Adipose tissue (tissue), 3 donors: ENCODE data around the gene CHN2. TPM values are rescaled to one million over a fixed set of nuclear protein-coding genes. Genes with fewer than 3 reads are reported as not detected.

Experiments used
- H3K27ac ChIP-seq: one replicate; pipeline ENCODE4 v1.5.1; 2013; ENCODE audit warnings: low read depth, low read length
- WGBS, 3 donors: extraction: QIAGEN DNeasy Blood & Tissue Kit; methylation state at CpG; one replicate each; pipeline ENCODE4 v1.1.7; 2013; 5-methylcytosine and 5-hydroxymethylcytosine counted together
- polyA plus RNA-seq, 3 donors: library from polyadenylated mRNA; stranded (reverse); fragments of 200-250 nt; gene quantifications; one replicate each; pipeline ENCODE4 v1.2.3, GENCODE V29; 2013
- donor health status: healthy with polysubstance abuse.
- donor health status: Bipolar disorder and iron deficiency.
- donor health status: healthy.

CHN2 gene
- polyA plus RNA-seq, 3 donors = 1.7 to 8.9 (median 7.8) TPM

DNA sequence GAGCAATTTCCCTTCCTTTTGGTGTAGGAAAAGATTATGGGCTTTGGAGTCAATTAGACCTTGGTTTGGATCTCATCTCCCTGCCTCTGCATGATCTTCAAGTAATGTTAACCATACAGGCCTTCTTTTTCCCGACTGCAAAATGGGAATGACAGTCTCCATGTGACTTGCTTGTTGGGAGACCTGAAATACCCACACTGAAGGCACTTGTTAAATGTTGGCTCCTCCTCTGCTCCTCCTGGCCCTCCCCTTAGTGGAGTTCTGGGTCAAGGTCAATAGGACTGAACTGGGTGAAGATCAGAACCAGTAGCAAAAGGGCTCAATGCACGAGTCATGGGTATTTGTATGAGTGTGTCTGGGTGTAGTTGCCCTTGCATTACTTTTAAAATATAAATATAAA is 189.7 kb downstream of the CHN2 start:
- H3K27ac ChIP-seq = no peak overlapping the region
- 71 to 95% (median 94%) methylated on average over 2 of the region's 2 CpGs for WGBS, 3 donors

DNA sequence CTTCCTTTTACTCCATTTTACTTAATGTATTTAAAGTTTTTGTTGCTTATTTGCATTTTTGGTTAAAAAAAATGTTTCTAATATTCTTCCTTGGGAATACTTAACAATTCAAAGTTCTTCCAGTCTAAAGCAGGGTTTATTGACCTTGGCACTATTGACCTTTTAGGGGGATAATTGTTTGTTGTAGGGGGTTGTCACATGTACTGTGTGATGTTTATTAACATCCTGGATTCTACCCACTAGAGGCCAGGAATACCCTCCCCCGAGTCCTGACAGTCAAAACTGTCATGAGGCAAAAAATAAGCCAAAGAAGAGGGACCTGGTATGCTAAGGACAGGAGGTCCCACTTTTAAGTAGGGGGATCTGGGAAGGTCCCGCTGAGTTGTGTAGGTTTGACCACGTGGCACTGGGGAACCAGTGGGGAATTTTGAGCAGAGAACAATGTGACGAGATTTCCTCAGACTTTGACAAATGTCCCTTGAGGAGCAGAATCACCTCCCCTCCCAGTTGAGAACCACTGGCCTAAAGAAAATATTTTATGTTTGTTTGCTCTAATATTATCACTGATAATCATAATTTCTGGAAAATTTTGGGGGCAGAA is 190.7 kb downstream of the CHN2 start:
- no peak overlapping the region for H3K27ac ChIP-seq
- 64 to 79% (median 69%) methylated on average over 4 of the region's 4 CpGs for WGBS, 3 donors

DNA sequence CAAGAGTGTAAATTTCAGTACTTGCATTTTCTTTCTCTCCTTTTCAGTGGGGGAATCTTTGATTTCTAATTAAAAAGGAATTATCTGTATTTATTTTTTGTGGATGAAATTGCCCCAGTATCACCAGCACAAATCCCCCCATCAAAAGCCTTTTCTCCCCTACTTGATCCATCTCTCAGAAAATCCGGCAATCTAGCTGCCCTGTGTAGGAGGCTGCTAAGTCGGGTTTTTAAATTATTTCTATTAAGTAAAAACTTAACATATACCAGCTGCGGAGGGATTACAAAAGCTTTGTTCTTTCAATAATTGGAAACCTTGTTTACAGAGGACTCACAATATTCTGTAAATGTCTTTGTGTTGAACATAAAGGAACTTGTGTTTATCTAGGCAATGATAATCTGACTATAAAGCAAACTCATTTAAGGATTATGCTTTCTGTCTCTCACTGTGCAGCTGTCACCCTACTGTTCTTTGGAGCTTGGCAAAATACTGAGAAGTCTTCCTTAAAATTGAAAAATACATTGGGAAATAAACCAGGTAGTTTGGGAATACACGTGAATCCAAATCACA is 191.7 kb downstream of the CHN2 start:
- H3K27ac ChIP-seq = no peak overlapping the region
- 88 to 95% (median 92%) methylated on average over 4 of the region's 4 CpGs for WGBS, 3 donors

GRCh38 chr7:29391262-29391661 is 196.7 kb downstream of the CHN2 start:
- WGBS, 3 donors = 84 to 95% (median 86%) methylated on average over 1 of the region's 1 CpG
- no peak overlapping the region for H3K27ac ChIP-seq

GRCh38 chr7:29394321-29394720 is 199.7 kb downstream of the CHN2 start:
- WGBS, 3 donors = 78 to 85% (median 79%) methylated on average over 7 of the region's 7 CpGs

DNA sequence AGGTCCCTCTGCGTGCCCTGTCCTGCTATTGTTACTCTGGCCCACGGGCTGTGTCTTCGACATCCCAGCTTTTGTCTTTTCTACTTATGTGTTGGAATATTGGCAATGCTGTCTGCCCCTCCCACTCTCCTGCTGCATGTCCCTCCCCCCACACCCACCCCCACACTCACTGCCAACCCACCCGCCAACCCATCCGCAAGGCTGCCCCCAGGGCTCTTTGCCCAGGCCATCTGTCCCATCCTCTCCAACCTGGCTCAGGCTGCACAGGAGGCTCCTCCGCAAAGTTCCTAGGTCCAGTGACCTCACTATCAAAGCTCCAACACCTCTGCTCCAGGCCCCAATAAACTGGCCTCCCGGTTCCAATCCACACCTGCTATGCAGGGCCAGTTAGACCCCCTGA is 202.0 kb downstream of the CHN2 start:
- 94 to 96% (median 95%) methylated on average over 7 of the region's 7 CpGs for WGBS, 3 donors
- H3K27ac ChIP-seq = no peak overlapping the region

More at GRCh38 chr7:29394321-29394720, 199.7 kb downstream of the CHN2 start:
- no peak overlapping the region for H3K27ac ChIP-seq

DNA sequence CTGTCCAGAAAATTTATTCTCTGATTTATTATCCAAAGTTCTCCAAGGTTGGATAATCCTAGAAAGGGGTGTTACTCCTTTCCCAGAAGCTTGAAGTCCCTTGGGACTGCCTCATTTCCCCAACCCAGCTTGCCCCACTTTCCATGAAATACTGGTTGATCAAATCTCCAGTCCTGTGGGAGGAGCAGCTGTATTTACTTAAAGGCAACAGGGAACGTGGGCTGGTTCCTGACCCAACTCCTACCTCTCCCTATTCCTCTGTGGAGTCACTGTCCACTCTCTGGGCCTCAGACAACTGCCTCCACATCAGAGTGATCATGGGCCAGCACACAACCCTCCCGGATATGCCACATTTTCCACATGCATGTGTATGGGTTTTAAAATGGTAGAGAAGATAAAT is 202.8 kb downstream of the CHN2 start:
- WGBS, 3 donors = 58 to 75% (median 71%) methylated on average over 2 of the region's 2 CpGs
- no peak overlapping the region for H3K27ac ChIP-seq

GRCh38 chr7:29398011-29398410 is 203.4 kb downstream of the CHN2 start:
- H3K27ac ChIP-seq = no peak overlapping the region
- WGBS, 3 donors = 80 to 86% (median 82%) methylated on average over 4 of the region's 4 CpGs

DNA sequence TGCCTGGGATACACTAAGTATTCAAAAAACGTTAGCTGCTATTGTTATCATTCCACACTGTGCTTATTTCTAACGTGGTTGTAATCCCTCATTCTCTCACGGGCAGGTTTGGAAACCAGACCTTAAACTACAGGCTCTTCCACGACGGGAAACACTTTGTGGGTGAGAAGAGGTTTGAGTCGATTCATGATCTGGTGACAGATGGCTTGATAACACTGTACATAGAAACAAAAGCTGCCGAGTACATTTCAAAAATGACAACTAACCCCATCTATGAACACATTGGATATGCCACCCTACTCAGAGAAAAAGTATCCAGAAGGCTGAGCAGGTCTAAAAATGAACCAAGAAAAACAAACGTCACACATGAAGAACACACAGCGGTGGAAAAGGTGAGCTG is 205.9 kb downstream of the CHN2 start:
- WGBS, 3 donors = 87 to 89% (median 88%) methylated on average over 9 of the region's 9 CpGs
- H3K27ac ChIP-seq = no peak overlapping the region

DNA sequence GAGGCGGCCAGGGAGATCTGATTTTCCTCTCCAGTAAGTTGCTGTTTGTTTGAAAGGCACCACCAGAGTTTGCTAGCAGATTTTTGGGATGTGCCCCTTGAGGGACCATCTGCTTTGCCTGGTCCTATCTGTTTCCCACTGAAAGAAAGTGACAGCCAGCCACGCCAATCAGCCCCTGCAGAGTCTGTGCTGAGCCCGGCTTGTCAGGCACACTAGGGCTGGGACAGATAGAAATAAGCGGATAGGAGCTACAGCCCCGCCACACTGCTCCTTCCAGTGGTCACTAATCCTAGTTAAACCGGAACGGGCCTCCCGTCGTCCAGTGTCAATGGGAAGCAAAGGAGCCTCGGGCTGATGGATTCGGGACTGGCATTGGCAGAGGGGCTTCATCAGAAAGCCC is 207.2 kb downstream of the CHN2 start:
- WGBS, 3 donors = 88 to 93% (median 89%) methylated on average over 11 of the region's 11 CpGs
- no peak overlapping the region for H3K27ac ChIP-seq

DNA sequence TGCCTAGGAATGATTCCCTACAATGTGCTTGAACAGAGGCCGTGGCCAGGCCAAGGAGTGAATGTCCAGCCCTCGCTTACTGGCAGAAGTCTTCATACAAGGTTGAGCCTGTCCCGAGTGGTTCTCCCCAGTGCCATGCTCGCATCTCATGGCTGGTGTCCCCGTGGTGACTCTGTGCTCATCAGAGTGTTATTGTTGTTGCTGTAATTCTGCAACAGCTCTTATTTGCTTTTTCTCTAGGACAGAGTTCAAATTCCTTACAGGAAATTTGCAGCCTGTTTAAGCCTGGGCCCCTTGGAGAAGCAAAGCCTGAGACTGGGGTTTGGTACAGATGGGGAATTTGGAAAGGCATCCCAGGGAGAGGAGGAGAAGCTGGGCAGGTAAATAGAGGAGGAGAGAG is 211.3 kb downstream of the CHN2 start:
- WGBS, 3 donors = 79 to 90% (median 86%) methylated on average over 5 of the region's 5 CpGs
- H3K27ac ChIP-seq = no peak overlapping the region

GRCh38 chr7:29406366-29406765 is 211.8 kb downstream of the CHN2 start:
- 86 to 96% (median 90%) methylated on average over 6 of the region's 6 CpGs for WGBS, 3 donors
- no peak overlapping the region for H3K27ac ChIP-seq

DNA sequence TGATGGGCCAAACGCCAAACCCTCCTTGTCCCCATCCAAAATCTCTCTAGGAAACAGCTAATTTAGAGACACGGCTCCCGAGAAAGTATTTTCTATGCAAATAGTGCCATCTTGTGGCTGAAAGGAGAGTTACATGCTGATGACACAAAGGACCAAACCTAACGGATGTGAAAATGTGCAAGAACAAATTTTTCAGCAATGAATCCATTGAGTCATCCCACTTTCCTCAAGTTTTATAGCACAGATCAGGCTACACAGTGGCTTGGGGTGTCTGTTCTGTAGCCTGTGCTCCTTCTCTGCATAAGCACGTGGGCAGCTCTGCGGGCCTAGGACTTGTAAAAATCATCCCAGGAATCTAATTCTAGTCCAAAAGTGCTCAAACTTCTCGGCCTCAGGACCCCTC is 214.3 kb downstream of the CHN2 start:
- 27 to 32% (median 28%) methylated on average over 7 of the region's 7 CpGs for WGBS, 3 donors
- H3K27ac ChIP-seq = no peak overlapping the region

GRCh38 chr7:29410996-29411395 is 216.4 kb downstream of the CHN2 start:
- H3K27ac ChIP-seq = no peak overlapping the region
- 77 to 87% (median 79%) methylated on average over 3 of the region's 3 CpGs for WGBS, 3 donors

DNA sequence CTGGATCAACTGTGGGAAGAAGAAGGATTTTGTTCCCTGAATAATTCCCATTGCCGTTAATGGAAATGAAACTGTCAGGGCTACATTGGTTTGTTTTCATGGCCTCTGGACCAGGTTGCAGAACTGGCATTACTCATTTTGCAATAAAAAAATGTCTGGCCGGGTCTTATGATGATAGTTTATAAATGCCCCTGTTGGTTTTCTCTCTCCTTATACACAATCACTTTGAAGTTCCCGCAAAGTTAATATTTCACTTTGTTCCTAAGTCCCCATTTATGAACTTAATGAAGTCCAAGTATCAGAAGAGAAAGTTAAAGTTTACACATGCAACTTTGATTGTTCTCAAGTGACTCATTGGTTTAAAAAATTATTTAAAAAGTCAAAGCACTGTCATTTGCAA is 218.3 kb downstream of the CHN2 start:
- 34 to 96% (median 90%) methylated on average over 3 of the region's 3 CpGs for WGBS, 3 donors
- H3K27ac ChIP-seq = no peak overlapping the region

DNA sequence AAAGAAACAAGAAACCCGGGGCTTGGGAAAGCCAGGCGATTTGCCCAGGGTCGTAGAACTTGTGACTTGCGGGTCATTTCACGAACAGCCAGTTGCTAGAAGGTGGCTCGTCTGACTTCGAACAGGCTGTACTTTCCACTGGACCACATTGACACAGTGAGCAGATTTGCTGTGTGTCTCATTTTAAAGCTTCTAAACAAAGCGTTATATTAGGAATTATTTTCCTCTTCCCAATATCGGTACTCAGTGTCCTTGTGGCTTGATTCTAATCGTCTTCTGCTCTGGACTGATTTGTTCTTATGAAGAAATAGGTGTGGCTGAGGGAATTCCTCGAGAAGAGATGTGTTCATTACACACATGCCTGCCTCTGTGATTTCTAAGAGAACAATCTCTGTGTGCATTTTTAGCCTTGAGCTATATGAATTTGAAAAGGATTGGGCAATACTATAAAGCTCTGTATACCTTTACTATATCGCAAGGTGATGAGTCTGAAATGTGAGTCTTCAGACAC is 219.1 kb downstream of the CHN2 start:
- no peak overlapping the region for H3K27ac ChIP-seq
- whole genome bisulfite sequencing, 3 donors = 46 to 86% (median 81%) methylated on average over 12 of the region's 12 CpGs

- no peak overlapping the region for H3K27ac ChIP-seq
- WGBS, 3 donors = 93 to 96% (median 94%) methylated on average over 10 of the region's 10 CpGs
Observed at GRCh38 chr7:29414216-29414615, 219.6 kb downstream of the CHN2 start.

DNA sequence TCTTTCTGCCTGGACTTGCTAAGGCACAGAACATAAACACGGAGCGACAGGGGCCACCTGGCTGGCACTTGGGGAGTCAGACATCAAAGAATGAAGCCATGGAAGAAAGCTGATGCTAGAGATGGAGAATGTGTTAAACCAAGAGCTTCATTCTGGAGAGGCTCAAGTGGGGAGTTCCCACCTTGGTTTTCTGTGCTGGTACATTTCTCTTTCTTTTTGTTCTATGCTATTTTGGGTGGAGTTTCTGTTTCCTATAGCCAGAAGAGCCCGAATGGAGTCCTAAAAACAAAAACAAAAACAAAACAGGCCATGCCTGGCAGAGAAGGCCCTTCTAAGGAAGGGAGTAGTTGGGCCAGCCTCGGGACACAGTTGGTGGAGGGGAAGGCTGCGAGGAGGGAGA is 220.6 kb downstream of the CHN2 start:
- H3K27ac ChIP-seq = no peak overlapping the region

DNA sequence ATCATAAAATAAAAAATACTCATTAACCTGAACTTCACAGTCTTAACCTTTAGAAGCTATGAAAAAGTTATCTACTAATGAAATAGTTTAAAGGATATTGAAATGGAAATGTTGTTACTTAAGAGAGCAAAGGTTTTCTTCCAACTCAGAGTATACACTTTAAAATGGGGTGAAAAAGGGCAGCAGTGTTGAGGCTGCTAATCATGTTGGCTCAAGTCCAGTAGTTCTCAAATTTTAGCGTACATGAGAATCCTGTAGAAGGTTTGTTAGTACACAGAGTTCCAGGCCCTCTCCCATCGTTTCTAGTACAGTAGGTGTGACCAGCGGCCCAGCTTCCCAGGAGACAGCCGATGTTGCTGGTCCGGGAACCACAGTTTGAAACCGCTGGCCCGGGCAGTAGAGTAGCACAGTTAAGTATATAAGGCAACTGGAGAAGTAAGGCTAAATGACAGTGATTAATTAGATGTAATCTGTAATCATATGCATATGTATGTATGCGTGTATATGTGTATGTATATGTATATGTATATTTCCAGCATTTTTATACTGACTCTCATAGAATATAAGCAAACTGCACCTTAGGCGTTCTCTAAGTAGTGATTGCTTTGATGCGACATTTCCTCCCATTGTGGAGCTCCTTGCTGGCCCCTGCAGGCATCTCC is 221.8 kb downstream of the CHN2 start:
- 83 to 87% (median 87%) methylated on average over 10 of the region's 10 CpGs for WGBS, 3 donors
- no peak overlapping the region for H3K27ac ChIP-seq

More for the DNA sequence above, 220.6 kb downstream of the CHN2 start:
- WGBS, 3 donors = 83 to 95% (median 93%) methylated on average over 5 of the region's 5 CpGs

DNA sequence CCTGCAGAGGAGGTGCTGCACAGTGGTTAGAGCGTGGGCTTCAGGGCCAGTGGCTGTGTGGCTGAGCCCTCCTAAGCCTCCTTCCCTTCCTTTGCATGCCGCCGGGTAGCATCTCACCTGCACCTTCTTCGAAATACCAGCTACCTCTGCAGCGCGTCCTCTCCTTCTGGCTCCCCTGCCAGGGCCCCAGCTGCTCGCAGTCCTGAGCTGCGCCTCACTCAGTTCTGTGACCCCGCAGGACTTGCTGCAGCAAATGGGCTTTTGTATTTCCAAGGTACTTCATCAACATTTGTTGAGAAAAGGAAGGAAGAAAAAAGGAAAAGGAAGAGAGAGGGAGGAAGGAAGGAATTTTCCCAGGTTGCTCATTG is 222.3 kb downstream of the CHN2 start:
- no peak overlapping the region for H3K27ac ChIP-seq
- 96 to 98% (median 96%) methylated on average over 9 of the region's 9 CpGs for WGBS, 3 donors
